Tibial nerve (tissue), 4 donors: ENCODE results near the gene BOC. TPM values are rescaled to one million over a fixed set of nuclear protein-coding genes. Genes with fewer than 3 reads are reported as not detected.

Source experiments
- DNase-seq, 2 donors: peaks; one replicate each; pipeline ENCODE4 v3.0.0-alpha.2; 2019; ENCODE audit warnings: low spot score in 2 of 2
- H3K27ac ChIP-seq, 4 donors: fragments of 200-600 bp; sonication (generic) in 3 of 4; one replicate each; pipeline ENCODE4 v1.5.1; 2017 to 2019; ENCODE audit warnings: mild to moderate bottlenecking in 1 of 4
- H3K27me3 ChIP-seq, 2 donors: fragments of 200-600 bp; sonication (generic) in 1 of 2; one replicate each; pipeline versions ENCODE4 v1.5.1 to v1.6.0; 2017 to 2019
- H3K36me3 ChIP-seq, 3 donors: fragments of 200-600 bp; sonication (generic); one replicate each; pipeline ENCODE4 v1.5.1; 2018 to 2019
- H3K4me1 ChIP-seq, 4 donors: fragments of 200-600 bp; sonication (generic) in 3 of 4; one replicate each; pipeline ENCODE4 v1.5.1; 2017 to 2019
- H3K4me3 ChIP-seq, 4 donors: fragments of 200-600 bp; sonication (generic) in 3 of 4; one replicate each; pipeline ENCODE4 v1.5.1; 2017 to 2019; ENCODE audit warnings: mild to moderate bottlenecking in 1 of 4, moderate library complexity in 1 of 4
- H3K9me3 ChIP-seq, 4 donors: fragments of 200-600 bp; sonication (generic) in 3 of 4; one replicate each; pipeline ENCODE4 v1.5.1; 2017 to 2019
- CTCF ChIP-seq, 5 experiments: fragments of 200-600 bp in 3 of 5; fragments of 450-650 bp in 2 of 5; sonication (generic) in 3 of 5; IDR thresholded peaks; one replicate each; pipeline ENCODE4 v1.5.1; 2016 to 2019; ENCODE audit warnings: antibody characterized with exemption in 5 of 5, mild to moderate bottlenecking in 3 of 5, moderate library complexity in 2 of 5
- EP300 ChIP-seq, 2 donors: sonication (generic); formaldehyde crosslinking; IDR thresholded peaks; one replicate each; pipeline ENCODE4 v1.6.1; 2017; ENCODE audit warnings: antibody characterized with exemption in 2 of 2, mild to moderate bottlenecking in 1 of 2
- POLR2A ChIP-seq, 2 donors: fragments of 450-650 bp; IDR thresholded peaks; one replicate each; pipeline ENCODE4 v1.6.1; 2017; ENCODE audit warnings: antibody characterized with exemption in 2 of 2, mild to moderate bottlenecking in 2 of 2, moderate library complexity in 2 of 2
- WGBS, 2 donors: methylation state at CpG; one replicate each; pipeline ENCODE4 v1.1.5; 2018; 5-methylcytosine and 5-hydroxymethylcytosine counted together
- total RNA-seq, 4 donors: library from RNA; depleted of rRNA; stranded (reverse); fragments of >200 nt; gene quantifications; one replicate each; pipeline ENCODE4 v1.1.0, GENCODE V29; 2016

Gene BOC
- total RNA-seq, 4 donors from 2014 or later = 27.6 to 63.2 (median 48.1) TPM

- TF ChIP-seq POLR2A (IDR thresholded peaks at IDR 0.05) (no peak), EP300 (IDR thresholded peaks at IDR 0.05) (no peak), CTCF (IDR thresholded peaks at IDR 0.05) (no peak)
- Histone ChIP-seq H3K4me1 (peaks cover 0 to 29% (median 0%) of the 10 kb centered on the region in 4 donors), H3K36me3 (peaks cover 0 to 38% (median 0%) of the 10 kb centered on the region in 3 donors), H3K27me3 (no peaks in the 10 kb centered on the region), H3K4me3 (no peak overlapping the region), H3K9me3 (no peaks in the 10 kb centered on the region), H3K27ac (no peak overlapping the region)
- 83 to 90% methylated on average over 1 of the region's 1 CpG for WGBS, 2 donors
- DNase-seq = no peak
Observed at GRCh38 chr3:113218681-113219045, 7.3 kb downstream of the BOC start.

GRCh38 chr3:113219605-113220300 lies 8.4 kb downstream of the BOC start:
- 68 to 75% methylated on average over 6 of the region's 6 CpGs for WGBS, 2 donors
- H3K4me1 ChIP-seq = peaks cover 0 to 30% (median 0%) of the 10 kb centered on the region in 4 donors
- no peaks in the 10 kb centered on the region for H3K27me3 ChIP-seq
- no peak overlapping the region for H3K4me3 ChIP-seq
- no peak overlapping the region for H3K27ac ChIP-seq
- peaks cover 0 to 38% (median 0%) of the 10 kb centered on the region in 3 donors for H3K36me3 ChIP-seq
- H3K9me3 ChIP-seq = no peaks in the 10 kb centered on the region
- TF ChIP-seq POLR2A (IDR thresholded peaks at IDR 0.05) (no peak), EP300 (IDR thresholded peaks at IDR 0.05) (no peak), CTCF (IDR thresholded peaks at IDR 0.05) (no peak)
- DNase-seq = no peak

GRCh38 chr3:113220721-113221120 lies 9.4 kb downstream of the BOC start:
- 75 to 77% methylated on average over 5 of the region's 5 CpGs for WGBS, 2 donors

GRCh38 chr3:113221721-113222257 lies 10.4 kb downstream of the BOC start:
- Histone ChIP-seq H3K27ac (no peak overlapping the region), H3K36me3 (peaks cover 0 to 36% (median 0%) of the 10 kb centered on the region in 3 donors), H3K4me1 (peaks cover 0 to 30% (median 0%) of the 10 kb centered on the region in 4 donors), H3K27me3 (no peaks in the 10 kb centered on the region), H3K9me3 (no peaks in the 10 kb centered on the region), H3K4me3 (no peak overlapping the region)
- no peak for TF ChIP-seq EP300 (IDR thresholded peaks at IDR 0.05)
- no peak for TF ChIP-seq POLR2A (IDR thresholded peaks at IDR 0.05)
- no peak for TF ChIP-seq CTCF (IDR thresholded peaks at IDR 0.05)
- DNase-seq = no peak
- WGBS, 2 donors = 63 to 66% methylated on average over 2 of the region's 2 CpGs

More at GRCh38 chr3:113220721-113221120, 9.4 kb downstream of the BOC start:
- no peak for DNase-seq
- Histone ChIP-seq H3K27me3 (no peaks in the 10 kb centered on the region), H3K4me1 (peaks cover 0 to 30% (median 0%) of the 10 kb centered on the region in 4 donors), H3K4me3 (no peak overlapping the region), H3K36me3 (peaks cover 0 to 38% (median 0%) of the 10 kb centered on the region in 3 donors), H3K27ac (no peak overlapping the region), H3K9me3 (no peaks in the 10 kb centered on the region)
- TF ChIP-seq POLR2A (IDR thresholded peaks at IDR 0.05) (no peak), EP300 (IDR thresholded peaks at IDR 0.05) (no peak), CTCF (IDR thresholded peaks at IDR 0.05) (no peak)

GRCh38 chr3:113222451-113223086 lies 11.2 kb downstream of the BOC start:
- Histone ChIP-seq H3K27me3 (no peaks in the 10 kb centered on the region), H3K4me3 (no peak overlapping the region), H3K4me1 (peaks cover 0 to 30% (median 0%) of the 10 kb centered on the region in 4 donors), H3K36me3 (peaks cover 0 to 29% (median 0%) of the 10 kb centered on the region in 3 donors), H3K9me3 (no peaks in the 10 kb centered on the region), H3K27ac (no peak overlapping the region)
- no peak for DNase-seq
- 66 to 70% methylated on average over 10 of the region's 10 CpGs for WGBS, 2 donors
- no peak for TF ChIP-seq POLR2A (IDR thresholded peaks at IDR 0.05)
- no peak for TF ChIP-seq EP300 (IDR thresholded peaks at IDR 0.05)
- TF ChIP-seq CTCF (IDR thresholded peaks at IDR 0.05) = no peak
